HepG2 (cell line): Measurements from ENCODE around the gene CALM1. TPM values are rescaled to one million over a fixed set of nuclear protein-coding genes. Genes with fewer than 3 reads are reported as not detected.
A peak's percentile ranks its signal among the peaks of the same experiment; 100 is the strongest.

Source experiments
- ATAC-seq: fragments of 200-7000 bp; cut with Tn5 transposase; 3 replicates; pipeline ENCODE4 v1.9.1; 2020; ENCODE audit warnings: mild to moderate bottlenecking, moderate library complexity
- BruUV-seq: library from RNA; stranded (reverse); fragments of 400-500 nt; replicated peaks from 2 replicates; lab custom pipeline; 2021; lab: Mats Ljungman, UMichigan
- CTCF ChIA-PET: fragments of 300-600 bp; formaldehyde crosslinking; extraction: SDS; loops from one replicate; lab custom pipeline; 2021; ENCODE audit warnings: low total read pairs, inconsistent platforms, low intra/inter-chr PET ratio; lab: Yijun Ruan, JAX
- POLR2A ChIA-PET: fragments of 350-600 bp; sonication (Branson Sonifier 250); formaldehyde crosslinking; loops from one replicate; lab custom pipeline; 2020; ENCODE audit warnings: antibody characterized with exemption, inconsistent platforms; lab: Yijun Ruan, JAX
- DNase-seq: peaks from one replicate; pipeline ENCODE4 v3.0.0-alpha.2; 2015; ENCODE audit warnings: low spot score
- FAIRE-seq: peaks from 3 replicates; lab custom pipeline; 2011; peaks lifted over from hg19 to GRCh38; lab: Jason Lieb, UNC
- H2AFZ ChIP-seq: one replicate; pipeline ENCODE4 v1.6.1; 2011; ENCODE audit warnings: low read length, inconsistent platforms
- H3K27ac ChIP-seq: fragments of 300-600 bp; 3 replicates; pipeline ENCODE4 v1.8.0; 2011; ENCODE audit warnings: mixed run types, mild to moderate bottlenecking, mixed read lengths, low read length, inconsistent platforms; ENCODE audit not compliant: insufficient read depth; ENCODE audit errors: extremely low read length
- H3K27me3 ChIP-seq, 2 experiments: fragments of 200-600 bp in 1 of 2; 2 replicates in 1 of 2; 3 replicates in 1 of 2; pipeline versions ENCODE4 v1.6.0 to v1.8.0; 2011; ENCODE audit warnings: low read length in 2 of 2, mild to moderate bottlenecking in 2 of 2, moderate library complexity in 2 of 2, inconsistent platforms in 1 of 2; ENCODE audit not compliant: insufficient read depth in 2 of 2, control insufficient read depth in 1 of 2
- H3K36me3 ChIP-seq, 2 experiments: fragments of 200-600 bp in 1 of 2; replicated peaks in 1 of 2; 2 replicates in 1 of 2; 3 replicates in 1 of 2; pipeline versions ENCODE4 v1.5.1 to v1.8.0; 2011; ENCODE audit warnings: low read length in 2 of 2, inconsistent platforms in 1 of 2; ENCODE audit not compliant: insufficient read depth in 2 of 2, control insufficient read depth in 1 of 2
- H3K4me1 ChIP-seq: 2 replicates; pipeline ENCODE4 v1.5.1; 2012; ENCODE audit warnings: low read length, inconsistent platforms; ENCODE audit not compliant: insufficient read depth
- H3K4me2 ChIP-seq: 2 replicates; pipeline ENCODE4 v1.6.0; 2011; ENCODE audit warnings: low read depth, low read length, inconsistent platforms
- H3K4me3 ChIP-seq, 3 experiments: fragments of 200-600 bp in 1 of 3; sonication (generic), shearing (Covaris generic) in 1 of 3; replicated peaks in 1 of 3; 2 replicates each; pipeline ENCODE4 v1.5.1; 2011 to 2016; ENCODE audit warnings: low read length in 3 of 3, inconsistent platforms in 2 of 3, low read depth in 2 of 3, mild to moderate bottlenecking in 2 of 3, control low read depth in 1 of 3, mixed read lengths in 1 of 3; ENCODE audit not compliant: insufficient read depth in 1 of 3
- H3K79me2 ChIP-seq: one replicate; pipeline ENCODE4 v1.6.1; 2011; ENCODE audit warnings: low read length, inconsistent platforms; ENCODE audit not compliant: insufficient read depth
- H3K9ac ChIP-seq: 2 replicates; pipeline ENCODE4 v1.6.0; 2011; ENCODE audit warnings: mild to moderate bottlenecking, low read depth, low read length, inconsistent platforms; ENCODE audit not compliant: insufficient read depth
- H3K9me3 ChIP-seq: 2 replicates; pipeline ENCODE4 v1.5.1; 2012; ENCODE audit warnings: mild to moderate bottlenecking, low read length
- H4K20me1 ChIP-seq: 2 replicates; pipeline ENCODE4 v1.6.0; 2011; ENCODE audit warnings: inconsistent platforms, mild to moderate bottlenecking, low read length, moderate library complexity; ENCODE audit not compliant: insufficient read depth
- CAMTA2 ChIP-seq: sonication (generic); formaldehyde crosslinking; IDR thresholded peaks from 2 replicates; pipeline ENCODE4 v1.4.0; 2020; ENCODE audit warnings: mild to moderate bottlenecking, missing genetic modification reagents, borderline replicate concordance
- CC2D1A ChIP-seq: sonication (generic); formaldehyde crosslinking; IDR thresholded peaks from 2 replicates; pipeline ENCODE4 v1.8.1; 2023; ENCODE audit warnings: mild to moderate bottlenecking, missing genetic modification reagents
- CENPX ChIP-seq: sonication (generic); formaldehyde crosslinking; IDR thresholded peaks from 2 replicates; pipeline ENCODE4 v1.9.0; 2021; ENCODE audit warnings: mild to moderate bottlenecking, missing genetic modification reagents, moderate library complexity
- CREBL2 ChIP-seq: sonication (generic); formaldehyde crosslinking; IDR thresholded peaks from 2 replicates; pipeline ENCODE4 v1.8.1; 2023; ENCODE audit warnings: missing genetic modification reagents, mild to moderate bottlenecking, borderline replicate concordance
- DRAP1 ChIP-seq: IDR thresholded peaks from 2 replicates; pipeline ENCODE4 v1.6.1; 2016; ENCODE audit warnings: missing genetic modification reagents, missing compliant biosample characterization
- FOXK1 ChIP-seq: sonication (generic); formaldehyde crosslinking; IDR thresholded peaks from 2 replicates; pipeline ENCODE4 v1.4.0; 2020; ENCODE audit warnings: low read depth, missing genetic modification reagents, borderline replicate concordance
- MBNL3 ChIP-seq: fragments of 250-450 bp; sonication (Bioruptor Pico); conservative IDR thresholded peaks from 2 replicates; pipeline ENCODE4 v1.8.0; 2022; ENCODE audit warnings: mild to moderate bottlenecking, inconsistent platforms
- MYC ChIP-seq: sonication (generic); formaldehyde crosslinking; IDR thresholded peaks from 2 replicates; pipeline ENCODE4 v1.9.0; 2021; ENCODE audit warnings: missing genetic modification reagents, borderline replicate concordance
- MYPOP ChIP-seq: sonication (generic); formaldehyde crosslinking; IDR thresholded peaks from 2 replicates; pipeline ENCODE4 v1.8.1; 2023; ENCODE audit warnings: mild to moderate bottlenecking, moderate library complexity, missing genetic modification reagents
- NFYC ChIP-seq: IDR thresholded peaks from 2 replicates; pipeline ENCODE4 v1.6.1; 2016; ENCODE audit warnings: missing genetic modification reagents, missing compliant biosample characterization
- PLRG1 ChIP-seq: fragments of 450-650 bp; conservative IDR thresholded peaks from 2 replicates; pipeline ENCODE4 v1.6.1; 2016
- RNF2 ChIP-seq: fragments of 450-650 bp; conservative IDR thresholded peaks from 2 replicates; pipeline ENCODE4 v1.6.1; 2016; ENCODE audit warnings: low read depth
- SUZ12 ChIP-seq: fragments of 150-350 bp; IDR thresholded peaks from 2 replicates; pipeline ENCODE4 v1.6.1; 2014; ENCODE audit warnings: low read depth, low read length
- TAF1 ChIP-seq: sonication (generic); formaldehyde crosslinking; IDR thresholded peaks from 2 replicates; pipeline ENCODE4 v1.4.0; 2020; ENCODE audit warnings: missing genetic modification reagents
- ZNF136 ChIP-seq: sonication (generic); formaldehyde crosslinking; IDR thresholded peaks from 2 replicates; pipeline ENCODE4 v1.8.1; 2022; ENCODE audit warnings: low read depth, mild to moderate bottlenecking, moderate library complexity, missing genetic modification reagents
- ZNF230 ChIP-seq: sonication (generic); formaldehyde crosslinking; IDR thresholded peaks from 2 replicates; pipeline ENCODE4 v1.4.0; 2020; ENCODE audit warnings: mild to moderate bottlenecking, missing genetic modification reagents
- ZNF3 ChIP-seq: IDR thresholded peaks from 2 replicates; pipeline ENCODE4 v1.7.0; 2017; ENCODE audit warnings: inconsistent platforms
- ZNF432 ChIP-seq: sonication (generic); formaldehyde crosslinking; IDR thresholded peaks from 2 replicates; pipeline ENCODE4 v1.5.0; 2020; ENCODE audit warnings: missing genetic modification reagents, mild to moderate bottlenecking, borderline replicate concordance
- ZNF468 ChIP-seq: sonication (generic); formaldehyde crosslinking; IDR thresholded peaks from 2 replicates; pipeline ENCODE4 v1.8.0; 2022; ENCODE audit warnings: mild to moderate bottlenecking, moderate library complexity, missing genetic modification reagents
- ZNF567 ChIP-seq: sonication (generic); formaldehyde crosslinking; IDR thresholded peaks from 2 replicates; pipeline ENCODE4 v1.8.1; 2023; ENCODE audit warnings: mild to moderate bottlenecking, missing genetic modification reagents, borderline replicate concordance
- WGBS: methylation state at CpG from one replicate; pipeline ENCODE4 v1.1.6; 2017; ENCODE audit warnings: low lambda C conversion rate; 5-methylcytosine and 5-hydroxymethylcytosine counted together
- in situ Hi-C: cut with HindIII; loops from 2 replicates; pipeline ENCODE4 v1.10.0; 2017; ENCODE audit warnings: low pct_unique_long_range_greater_than_20kb; ENCODE audit not compliant: extremely low pct_ligation_motif_present
- intact Hi-C: fragments of 100-400 bp; cut with micrococcal nuclease; formaldehyde crosslinking; loops from one replicate; pipeline ENCODE4 v1.10.0; 2022; ENCODE audit not compliant: unreplicated experiment
- polyA plus RNA-seq, 8 experiments: library from polyadenylated mRNA; depleted of rRNA in 3 of 8; stranded (reverse) in 7 of 8; unstranded in 1 of 8; fragments of >200 nt; fragmentation: Illumina TruSeq in 4 of 8; extraction: Trizol in 4 of 8; gene quantifications; 2 replicates each; pipeline versions ENCODE4 v1.2.1 to v1.2.3, GENCODE V29; 2011 to 2016; ENCODE audit warnings: low read depth in 4 of 8, missing spikeins in 1 of 8, mixed read lengths in 1 of 8; ENCODE audit not compliant: insufficient read depth in 1 of 8
- total RNA-seq, 5 experiments: library from RNA; depleted of rRNA; stranded (reverse); fragments of >200 nt; fragmentation: Illumina TruSeq; extraction: Trizol; gene quantifications; 2 replicates each; pipeline ENCODE4 v1.2.3, GENCODE V29; 2016; ENCODE audit warnings: low read depth in 1 of 5
- TF ChIP-seq, protein P1 (sequence below): sonication (generic); formaldehyde crosslinking; IDR thresholded peaks from 2 replicates; pipeline ENCODE4 v1.5.0; 2020; ENCODE audit warnings: missing genetic modification reagents
- TF ChIP-seq, protein P2 (sequence below): sonication (generic); formaldehyde crosslinking; IDR thresholded peaks from 2 replicates; pipeline ENCODE4 v1.5.0; 2020; ENCODE audit warnings: mild to moderate bottlenecking, low read depth, missing genetic modification reagents, borderline replicate concordance
- TF ChIP-seq, protein P3 (sequence below): sonication (generic); formaldehyde crosslinking; IDR thresholded peaks from 2 replicates; pipeline ENCODE4 v1.4.0; 2020; ENCODE audit warnings: mild to moderate bottlenecking, missing genetic modification reagents

The CALM1 gene
- total and polyA plus RNA-seq, 2 of the 13 experiments (the other 11 are each of a cell fraction or from before 2014, with no cell fraction given): 110 to 238 TPM

DNA sequence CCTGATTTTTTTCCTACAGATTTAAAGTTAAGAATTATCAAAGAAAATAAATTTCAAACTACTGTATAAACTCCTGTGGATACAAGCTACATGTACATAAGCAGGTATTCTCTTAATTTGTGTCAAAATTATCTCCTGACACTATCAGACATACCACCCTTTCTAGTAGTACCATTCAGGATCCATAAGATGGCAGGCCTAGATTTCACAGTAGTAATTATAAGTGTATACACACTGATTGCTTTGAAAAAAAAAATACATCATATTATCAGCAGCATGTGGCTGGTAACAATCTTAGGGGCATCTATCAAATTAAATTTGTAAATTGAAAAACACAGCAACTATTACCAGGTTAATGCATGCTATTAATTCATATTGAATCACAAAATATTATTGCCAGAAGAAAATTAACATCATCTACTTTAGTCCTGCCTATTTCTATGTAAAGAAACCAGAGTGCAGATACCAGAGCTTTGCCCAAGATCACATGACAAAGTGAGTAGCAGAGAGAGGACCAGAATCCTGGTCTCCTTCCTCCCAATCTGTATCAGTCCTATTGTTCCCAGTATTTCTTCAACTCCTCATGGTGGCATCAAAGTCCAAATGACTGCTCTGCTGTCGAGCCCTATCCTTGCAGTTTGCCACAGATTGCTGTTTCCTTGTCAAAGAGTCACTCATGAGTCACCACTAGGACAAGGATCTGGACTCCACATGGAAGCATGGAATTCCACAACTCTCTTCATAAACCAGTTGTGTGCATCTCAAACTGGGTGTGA is 27.7 kb upstream of the CALM1 start:
- in situ Hi-C loops: no loop called here
- TF ChIP-seq ZNF567 (CRISPR knock-in tag): no peak
- TF ChIP-seq DRAP1 (CRISPR knock-in tag): no peak
- TF ChIP-seq PLRG1: no peak
- no peak for TF ChIP-seq ZNF432 (CRISPR knock-in tag)
- no peak for TF ChIP-seq ZNF136
- TF ChIP-seq RNF2: no peak
- no peak for TF ChIP-seq ZNF468 (CRISPR knock-in tag)
- TF ChIP-seq MYPOP (CRISPR knock-in tag): no peak
- TF ChIP-seq, protein P1, sequence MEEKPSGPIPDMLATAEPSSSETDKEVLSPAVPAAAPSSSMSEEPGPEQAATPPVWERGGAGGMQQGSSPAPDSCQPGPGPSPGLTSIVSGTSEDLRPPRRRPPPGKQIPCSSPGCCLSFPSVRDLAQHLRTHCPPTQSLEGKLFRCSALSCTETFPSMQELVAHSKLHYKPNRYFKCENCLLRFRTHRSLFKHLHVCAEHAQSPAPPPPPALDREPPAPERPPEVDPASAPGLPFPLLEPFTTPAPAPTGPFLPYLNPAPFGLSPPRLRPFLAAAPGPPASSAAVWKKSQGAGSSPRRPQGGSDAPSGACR: no peak
- TF ChIP-seq, protein P2, sequence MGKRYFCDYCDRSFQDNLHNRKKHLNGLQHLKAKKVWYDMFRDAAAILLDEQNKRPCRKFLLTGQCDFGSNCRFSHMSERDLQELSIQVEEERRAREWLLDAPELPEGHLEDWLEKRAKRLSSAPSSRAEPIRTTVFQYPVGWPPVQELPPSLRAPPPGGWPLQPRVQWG (CRISPR knock-in tag): no peak
- TF ChIP-seq MBNL3: no peak
- no peak for TF ChIP-seq SUZ12
- TF ChIP-seq NFYC (CRISPR knock-in tag): no peak
- TF ChIP-seq CAMTA2 (CRISPR knock-in tag): no peak
- TF ChIP-seq MYC (CRISPR knock-in tag): no peak
- no peak for TF ChIP-seq CREBL2 (CRISPR knock-in tag)
- no peak for TF ChIP-seq ZNF230 (CRISPR knock-in tag)
- TF ChIP-seq TAF1: no peak
- TF ChIP-seq CENPX (CRISPR knock-in tag): no peak
- TF ChIP-seq, protein P3, sequence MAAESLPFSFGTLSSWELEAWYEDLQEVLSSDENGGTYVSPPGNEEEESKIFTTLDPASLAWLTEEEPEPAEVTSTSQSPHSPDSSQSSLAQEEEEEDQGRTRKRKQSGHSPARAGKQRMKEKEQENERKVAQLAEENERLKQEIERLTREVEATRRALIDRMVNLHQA: no peak
- no peak for TF ChIP-seq FOXK1 (CRISPR knock-in tag)
- TF ChIP-seq CC2D1A: no peak
- TF ChIP-seq ZNF3 (CRISPR knock-in tag): peak; percentile 59; the same call in 1 of the 2 replicates

More for the DNA sequence above, 27.7 kb upstream of the CALM1 start:
- no peak overlapping the region for H2AFZ ChIP-seq
- H3K27ac ChIP-seq: no peak overlapping the region
- ChIA-PET POLR2A (interaction anchor here (1.5 kb wide), 1 partner anchor 13 kb away, joined by 6 read pairs; no protein-coding TSS in a partner anchor), CTCF (no interaction called here)
- 0% methylated on average over 1 of the region's 1 CpG for WGBS
- no TSS peak for BruUV-seq
- peaks cover 27% of the 10 kb centered on the region for H3K4me1 ChIP-seq
- H3K36me3 ChIP-seq: no peaks in the 10 kb centered on the region
- no peaks in the 10 kb centered on the region for H3K9me3 ChIP-seq
- H3K4me2 ChIP-seq: no peak overlapping the region
- ATAC-seq: peak; percentile 90
- FAIRE-seq: peak; percentile 83
- DNase-seq: peak; percentile 73
- no peak overlapping the region for H3K9ac ChIP-seq
- H3K79me2 ChIP-seq: no peaks in the 10 kb centered on the region
- H3K4me3 ChIP-seq: no peak overlapping the region
- H4K20me1 ChIP-seq: no peaks in the 10 kb centered on the region
- intact Hi-C loops: loop anchor here (2.0 kb wide), 1 partner anchor 14 kb away; no protein-coding TSS in a partner anchor
- no peaks in the 10 kb centered on the region for H3K27me3 ChIP-seq
